GM12878 (cell line): ENCODE data around the gene ZNF229. TPM values are rescaled to one million over a fixed set of nuclear protein-coding genes. Genes with fewer than 3 reads are reported as not detected.

Experiments used
- ATAC-seq: fragments of 200-7000 bp; cut with Tn5 transposase; 3 replicates; pipeline ENCODE4 v1.9.1; 2020; ENCODE audit warnings: mild to moderate bottlenecking, moderate library complexity
- BruUV-seq: library from RNA; stranded (reverse); fragments of 400-500 nt; replicated peaks from 2 replicates; lab custom pipeline; 2021; lab: Mats Ljungman, UMichigan
- CTCF ChIA-PET: fragments of 300-600 bp; sonication (Branson Sonifier 250); formaldehyde crosslinking; extraction: SDS; loops from one replicate; lab custom pipeline; 2021; ENCODE audit warnings: inconsistent platforms; lab: Yijun Ruan, JAX
- POLR2A ChIA-PET: fragments of 350-600 bp; formaldehyde crosslinking; extraction: SDS; loops from one replicate; lab custom pipeline; 2021; ENCODE audit warnings: inconsistent platforms; lab: Charles Lee
- RAD21 ChIA-PET: fragments of 300-600 bp; sonication (Branson Sonifier 250); formaldehyde crosslinking; loops from one replicate; lab custom pipeline; 2023; ENCODE audit warnings: antibody characterized with exemption; ENCODE audit not compliant: unreplicated experiment; lab: Charles Lee
- SMC1A ChIA-PET: fragments of 300-600 bp; sonication (Branson Sonifier 250); formaldehyde crosslinking; loops from one replicate; lab custom pipeline; 2023; ENCODE audit not compliant: unreplicated experiment, uncharacterized antibody; lab: Charles Lee
- DNase-seq: peaks from one replicate; pipeline ENCODE4 v3.0.0-alpha.2; 2011; ENCODE audit warnings: low read depth, low spot score
- FAIRE-seq: peaks from 3 replicates; lab custom pipeline; 2011; peaks lifted over from hg19 to GRCh38; lab: Jason Lieb, UNC
- H2AFZ ChIP-seq: 2 replicates; pipeline ENCODE4 v1.6.0; 2011; ENCODE audit warnings: low read depth, low read length, control low read depth; ENCODE audit not compliant: control insufficient read depth
- H3K27ac ChIP-seq: 2 replicates; pipeline ENCODE4 v1.5.1; 2011; ENCODE audit warnings: control low read depth; ENCODE audit not compliant: control insufficient read depth, insufficient read depth
- H3K27me3 ChIP-seq, 2 experiments: replicated peaks in 1 of 2; 2 replicates each; pipeline versions ENCODE4 v1.6.0 to v1.6.1; 2011; ENCODE audit warnings: low read length in 1 of 2; ENCODE audit not compliant: control insufficient read depth in 2 of 2, insufficient read depth in 2 of 2
- H3K36me3 ChIP-seq, 2 experiments: 2 replicates each; pipeline ENCODE4 v1.5.1; 2011; ENCODE audit warnings: low read length in 1 of 2; ENCODE audit not compliant: control insufficient read depth in 2 of 2, insufficient read depth in 2 of 2
- H3K4me1 ChIP-seq: 2 replicates; pipeline ENCODE4 v1.6.1; 2011; ENCODE audit warnings: mild to moderate bottlenecking, low read length, moderate library complexity, mixed read lengths; ENCODE audit not compliant: control insufficient read depth, insufficient read depth
- H3K4me2 ChIP-seq: 2 replicates; pipeline ENCODE4 v1.6.0; 2011; ENCODE audit warnings: control low read depth; ENCODE audit not compliant: control insufficient read depth, insufficient read depth
- H3K4me3 ChIP-seq: fragments of 200-600 bp; sonication (generic); 2 replicates; pipeline ENCODE4 v1.5.1; 2016
- H3K79me2 ChIP-seq: 2 replicates; pipeline ENCODE4 v1.6.0; 2011; ENCODE audit warnings: low read length; ENCODE audit not compliant: control insufficient read depth, insufficient read depth
- H3K9ac ChIP-seq: 2 replicates; pipeline ENCODE4 v1.8.0; 2011; ENCODE audit warnings: low read length, control low read depth, mixed read lengths; ENCODE audit not compliant: control insufficient read depth, insufficient read depth
- H3K9me3 ChIP-seq: replicated peaks from 3 replicates; pipeline ENCODE4 v1.5.1; 2011; ENCODE audit warnings: mild to moderate bottlenecking, low read length; ENCODE audit not compliant: control insufficient read depth, insufficient read depth
- H4K20me1 ChIP-seq: 2 replicates; pipeline ENCODE4 v1.6.0; 2011; ENCODE audit not compliant: control insufficient read depth, insufficient read depth
- EED ChIP-seq: sonication (generic); IDR thresholded peaks from 2 replicates; pipeline ENCODE4 v1.6.1; 2016; ENCODE audit warnings: antibody characterized with exemption, low read depth
- FOXK2 ChIP-seq: fragments of 450-650 bp; IDR thresholded peaks from 2 replicates; pipeline ENCODE4 v1.6.1; 2017; ENCODE audit warnings: mild to moderate bottlenecking, moderate library complexity
- GABPA ChIP-seq: IDR thresholded peaks from 2 replicates; pipeline ENCODE4 v1.6.1; 2014; ENCODE audit warnings: antibody characterized with exemption, low read depth, mild to moderate bottlenecking, inconsistent platforms
- KAT2A ChIP-seq: conservative IDR thresholded peaks from 2 replicates; pipeline ENCODE4 v1.6.1; 2011; ENCODE audit warnings: low read depth, low read length; ENCODE audit not compliant: control insufficient read depth
- NFXL1 ChIP-seq: fragments of 450-650 bp; IDR thresholded peaks from 2 replicates; pipeline ENCODE4 v1.6.1; 2017; ENCODE audit warnings: antibody characterized with exemption, mild to moderate bottlenecking, borderline replicate concordance
- NRF1 ChIP-seq: conservative IDR thresholded peaks from 2 replicates; pipeline ENCODE4 v1.6.1; 2011; ENCODE audit warnings: mild to moderate bottlenecking, low read depth, low read length, improper control_type of control experiment
- PAX8 ChIP-seq: fragments of 450-650 bp; IDR thresholded peaks from 2 replicates; pipeline ENCODE4 v1.6.1; 2017; ENCODE audit warnings: mild to moderate bottlenecking, moderate library complexity
- PML ChIP-seq: IDR thresholded peaks from 2 replicates; pipeline ENCODE4 v1.6.1; 2012; ENCODE audit warnings: low read length, inconsistent platforms
- POU2F2 ChIP-seq: IDR thresholded peaks from 3 replicates; pipeline ENCODE4 v1.6.1; 2011; ENCODE audit warnings: low read depth, mild to moderate bottlenecking, low read length, borderline replicate concordance
- SIX5 ChIP-seq: IDR thresholded peaks from 2 replicates; pipeline ENCODE4 v1.6.1; 2011; ENCODE audit warnings: mild to moderate bottlenecking, low read depth, low read length, moderate library complexity; ENCODE audit not compliant: severe bottlenecking
- SMC3 ChIP-seq: IDR thresholded peaks from 2 replicates; pipeline ENCODE4 v1.6.1; 2011; ENCODE audit warnings: low read length, improper control_type of control experiment, borderline replicate concordance
- TCF12 ChIP-seq: IDR thresholded peaks from 2 replicates; pipeline ENCODE4 v1.6.1; 2011; ENCODE audit warnings: low read depth, mild to moderate bottlenecking, low read length
- ZNF384 ChIP-seq: IDR thresholded peaks from 2 replicates; pipeline ENCODE4 v1.6.1; 2012; ENCODE audit warnings: low read depth, mild to moderate bottlenecking, low read length, improper control_type of control experiment, borderline replicate concordance
- WGBS: methylation state at CpG from one replicate; pipeline ENCODE4 v1.1.6; 2016; ENCODE audit warnings: low lambda C conversion rate; ENCODE audit not compliant: insufficient replicate concordance, insufficient coverage; ENCODE audit errors: missing lambda C conversion rate; 5-methylcytosine and 5-hydroxymethylcytosine counted together
- in situ Hi-C: fragments of 300-500 bp; cut with MboI; formaldehyde crosslinking; loops from 9 replicates; pipeline ENCODE4 v1.14.3; 2018; ENCODE audit warnings: mixed read lengths
- intact Hi-C: fragments of 100-400 bp; cut with micrococcal nuclease; formaldehyde crosslinking; loops from one replicate; pipeline ENCODE4 v1.14.2; 2022; ENCODE audit not compliant: unreplicated experiment
- polyA plus RNA-seq, 11 experiments: library from polyadenylated mRNA; depleted of rRNA in 4 of 11; unstranded in 6 of 11; stranded (reverse) in 5 of 11; fragments of >200 nt; fragmentation: Nextera tagmentation in 4 of 11; fragmentation: Illumina TruSeq in 1 of 11; extraction: Ambion mirVana in 4 of 11; extraction: Trizol in 1 of 11; gene quantifications; 1 replicate in 1 of 11; 2 replicates in 10 of 11; pipeline versions ENCODE4 v1.2.1 to v1.2.3, GENCODE V29; 2011 to 2016; ENCODE audit warnings: inconsistent platforms in 2 of 11, missing spikeins in 2 of 11, low read depth in 1 of 11
- total RNA-seq, 4 experiments: library from RNA; depleted of rRNA in 3 of 4; stranded (reverse); fragments of >200 nt in 3 of 4; fragmentation: Illumina TruSeq in 1 of 4; extraction: Trizol in 1 of 4; gene quantifications; 2 replicates each; pipeline versions ENCODE4 v1.2.1 to v1.2.3, GENCODE V29; 2013 to 2021
- TF ChIP-seq, protein P1 (sequence below): fragments of 450-650 bp; IDR thresholded peaks from 2 replicates; pipeline ENCODE4 v1.6.1; 2014; ENCODE audit warnings: mild to moderate bottlenecking
- TF ChIP-seq, protein P2 (sequence below): fragments of 450-650 bp; formaldehyde crosslinking; IDR thresholded peaks from 2 replicates; pipeline ENCODE4 v1.5.0; 2022; ENCODE audit warnings: mild to moderate bottlenecking, missing genetic modification characterization
- TF ChIP-seq, protein P3 (sequence below): fragments of 450-650 bp; IDR thresholded peaks from 2 replicates; pipeline ENCODE4 v1.6.1; 2017; ENCODE audit warnings: borderline replicate concordance

Gene ZNF229
- total and polyA plus RNA-seq, 10 of the 15 experiments (the other 5 are each of a cell fraction or from before 2014, with no cell fraction given) = 0.04 to 0.24 (median 0.14) TPM; not detected in 1

DNA sequence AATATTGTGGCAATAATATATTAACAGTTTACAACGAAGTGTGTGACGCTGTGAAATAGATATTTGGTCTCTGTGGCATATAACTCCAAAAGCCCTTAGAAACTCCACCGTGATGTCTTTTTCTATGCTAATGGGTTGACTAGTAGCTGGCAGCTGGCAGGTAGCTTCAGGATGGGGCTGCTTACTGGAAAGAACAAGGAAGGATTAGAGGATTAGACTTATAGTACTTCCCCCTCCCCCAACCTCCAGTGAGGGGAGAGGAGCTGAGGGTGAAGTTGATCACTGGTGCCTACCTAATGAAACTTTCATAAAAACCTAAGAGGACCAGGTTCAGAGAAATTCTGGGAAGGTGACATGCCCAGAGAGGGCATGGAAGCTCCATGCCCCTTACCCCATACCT lies 9.8 kb downstream of the ZNF229 start:
- Histone ChIP-seq H3K27me3 (no peaks in the 10 kb centered on the region), H3K27ac (no peak overlapping the region), H3K9me3 (no peaks in the 10 kb centered on the region; the same call in 2 of the 3 replicates), H2AFZ (no peak overlapping the region), H3K36me3 (no peaks in the 10 kb centered on the region), H3K4me1 (no peaks in the 10 kb centered on the region), H3K79me2 (no peaks in the 10 kb centered on the region), H4K20me1 (no peaks in the 10 kb centered on the region), H3K9ac (no peak overlapping the region), H3K4me3 (no peak overlapping the region), H3K4me2 (no peak overlapping the region)
- FAIRE-seq (no peak), ATAC-seq (no peak), DNase-seq (no peak)
- ChIA-PET SMC1A (no interaction called here), POLR2A (no interaction called here), CTCF (no interaction called here), RAD21 (no interaction called here)
- WGBS = 24% methylated on average over 3 of the region's 3 CpGs
- intact Hi-C loops (no loop called here), in situ Hi-C loops (no loop called here)
- BruUV-seq = no TSS peak
- TF ChIP-seq NRF1 (no peak), KAT2A (no peak), ZNF384 (no peak), SIX5 (no peak), SMC3 (no peak), PML (no peak), FOXK2 (no peak), PAX8 (no peak), GABPA (no peak), TCF12 (no peak), EED (no peak), POU2F2 (no peak), NFXL1 (no peak)
- TF ChIP-seq, protein P1, sequence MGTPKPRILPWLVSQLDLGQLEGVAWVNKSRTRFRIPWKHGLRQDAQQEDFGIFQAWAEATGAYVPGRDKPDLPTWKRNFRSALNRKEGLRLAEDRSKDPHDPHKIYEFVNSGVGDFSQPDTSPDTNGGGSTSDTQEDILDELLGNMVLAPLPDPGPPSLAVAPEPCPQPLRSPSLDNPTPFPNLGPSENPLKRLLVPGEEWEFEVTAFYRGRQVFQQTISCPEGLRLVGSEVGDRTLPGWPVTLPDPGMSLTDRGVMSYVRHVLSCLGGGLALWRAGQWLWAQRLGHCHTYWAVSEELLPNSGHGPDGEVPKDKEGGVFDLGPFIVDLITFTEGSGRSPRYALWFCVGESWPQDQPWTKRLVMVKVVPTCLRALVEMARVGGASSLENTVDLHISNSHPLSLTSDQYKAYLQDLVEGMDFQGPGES = no peak
- TF ChIP-seq, protein P2, sequence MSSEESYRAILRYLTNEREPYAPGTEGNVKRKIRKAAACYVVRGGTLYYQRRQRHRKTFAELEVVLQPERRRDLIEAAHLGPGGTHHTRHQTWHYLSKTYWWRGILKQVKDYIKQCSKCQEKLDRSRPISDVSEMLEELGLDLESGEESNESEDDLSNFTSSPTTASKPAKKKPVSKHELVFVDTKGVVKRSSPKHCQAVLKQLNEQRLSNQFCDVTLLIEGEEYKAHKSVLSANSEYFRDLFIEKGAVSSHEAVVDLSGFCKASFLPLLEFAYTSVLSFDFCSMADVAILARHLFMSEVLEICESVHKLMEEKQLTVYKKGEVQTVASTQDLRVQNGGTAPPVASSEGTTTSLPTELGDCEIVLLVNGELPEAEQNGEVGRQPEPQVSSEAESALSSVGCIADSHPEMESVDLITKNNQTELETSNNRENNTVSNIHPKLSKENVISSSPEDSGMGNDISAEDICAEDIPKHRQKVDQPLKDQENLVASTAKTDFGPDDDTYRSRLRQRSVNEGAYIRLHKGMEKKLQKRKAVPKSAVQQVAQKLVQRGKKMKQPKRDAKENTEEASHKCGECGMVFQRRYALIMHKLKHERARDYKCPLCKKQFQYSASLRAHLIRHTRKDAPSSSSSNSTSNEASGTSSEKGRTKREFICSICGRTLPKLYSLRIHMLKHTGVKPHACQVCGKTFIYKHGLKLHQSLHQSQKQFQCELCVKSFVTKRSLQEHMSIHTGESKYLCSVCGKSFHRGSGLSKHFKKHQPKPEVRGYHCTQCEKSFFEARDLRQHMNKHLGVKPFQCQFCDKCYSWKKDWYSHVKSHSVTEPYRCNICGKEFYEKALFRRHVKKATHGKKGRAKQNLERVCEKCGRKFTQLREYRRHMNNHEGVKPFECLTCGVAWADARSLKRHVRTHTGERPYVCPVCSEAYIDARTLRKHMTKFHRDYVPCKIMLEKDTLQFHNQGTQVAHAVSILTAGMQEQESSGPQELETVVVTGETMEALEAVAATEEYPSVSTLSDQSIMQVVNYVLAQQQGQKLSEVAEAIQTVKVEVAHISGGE (CRISPR knock-in tag) = no peak
- TF ChIP-seq, protein P3, sequence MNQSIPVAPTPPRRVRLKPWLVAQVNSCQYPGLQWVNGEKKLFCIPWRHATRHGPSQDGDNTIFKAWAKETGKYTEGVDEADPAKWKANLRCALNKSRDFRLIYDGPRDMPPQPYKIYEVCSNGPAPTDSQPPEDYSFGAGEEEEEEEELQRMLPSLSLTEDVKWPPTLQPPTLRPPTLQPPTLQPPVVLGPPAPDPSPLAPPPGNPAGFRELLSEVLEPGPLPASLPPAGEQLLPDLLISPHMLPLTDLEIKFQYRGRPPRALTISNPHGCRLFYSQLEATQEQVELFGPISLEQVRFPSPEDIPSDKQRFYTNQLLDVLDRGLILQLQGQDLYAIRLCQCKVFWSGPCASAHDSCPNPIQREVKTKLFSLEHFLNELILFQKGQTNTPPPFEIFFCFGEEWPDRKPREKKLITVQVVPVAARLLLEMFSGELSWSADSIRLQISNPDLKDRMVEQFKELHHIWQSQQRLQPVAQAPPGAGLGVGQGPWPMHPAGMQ = no peak
